HL-60 (cell line): Measurements from ENCODE around the gene OR6B2.
"Not testable (repeated sequence)": the region's sequence is repeated elsewhere in the genome, so short reads cannot be mapped to it uniquely, and the experiment has no call there.

Source experiments
- DNase-seq, 2 experiments: peaks; one replicate each; pipeline ENCODE4 v3.0.0-alpha.2; 2010 to 2020; ENCODE audit warnings: low read depth in 1 of 2, low spot score in 1 of 2
- H3K27ac ChIP-seq: fragments of 250-450 bp; sonication (Bioruptor Pico); replicated peaks from 2 replicates; pipeline ENCODE4 v1.5.1; 2020; ENCODE audit warnings: mild to moderate bottlenecking, moderate library complexity
- H3K27me3 ChIP-seq: fragments of 250-450 bp; sonication (Bioruptor Pico); 2 replicates; pipeline ENCODE4 v1.5.1; 2021; ENCODE audit warnings: mild to moderate bottlenecking, moderate library complexity; ENCODE audit not compliant: insufficient read depth, poor library complexity, severe bottlenecking
- H3K4me3 ChIP-seq: replicated peaks from 2 replicates; pipeline ENCODE4 v1.5.1; 2011; ENCODE audit warnings: mild to moderate bottlenecking, control low read depth, low read length; ENCODE audit not compliant: insufficient read depth
- GABPA ChIP-seq: IDR thresholded peaks from 2 replicates; pipeline ENCODE4 v1.6.1; 2012; ENCODE audit warnings: low read depth
- POLR2AphosphoS5 ChIP-seq: IDR thresholded peaks from 2 replicates; pipeline ENCODE4 v1.6.1; 2012; ENCODE audit warnings: low read depth
- SPI1 ChIP-seq: IDR thresholded peaks from 2 replicates; pipeline ENCODE4 v1.6.1; 2012; ENCODE audit warnings: low read depth, mild to moderate bottlenecking, borderline replicate concordance
- TF ChIP-seq, protein P1 (sequence below): IDR thresholded peaks from 2 replicates; pipeline ENCODE4 v1.6.1; 2012; ENCODE audit warnings: low read depth; ENCODE audit not compliant: insufficient replicate concordance
- TF ChIP-seq, protein P2 (sequence below): IDR thresholded peaks from one replicate; pipeline ENCODE4 v1.5.1; 2011; ENCODE audit warnings: low read length, control low read depth, inconsistent platforms; ENCODE audit not compliant: insufficient read depth

OR6B2 gene

GRCh38 chr2:240050278-240050677 lies 20.0 kb upstream of the OR6B2 start:
- H3K27ac ChIP-seq: no peak overlapping the region
- peaks cover 16% of the 10 kb centered on the region for H3K27me3 ChIP-seq
- no peak overlapping the region for H3K4me3 ChIP-seq
- DNase-seq: no peak
- TF ChIP-seq, protein P1, sequence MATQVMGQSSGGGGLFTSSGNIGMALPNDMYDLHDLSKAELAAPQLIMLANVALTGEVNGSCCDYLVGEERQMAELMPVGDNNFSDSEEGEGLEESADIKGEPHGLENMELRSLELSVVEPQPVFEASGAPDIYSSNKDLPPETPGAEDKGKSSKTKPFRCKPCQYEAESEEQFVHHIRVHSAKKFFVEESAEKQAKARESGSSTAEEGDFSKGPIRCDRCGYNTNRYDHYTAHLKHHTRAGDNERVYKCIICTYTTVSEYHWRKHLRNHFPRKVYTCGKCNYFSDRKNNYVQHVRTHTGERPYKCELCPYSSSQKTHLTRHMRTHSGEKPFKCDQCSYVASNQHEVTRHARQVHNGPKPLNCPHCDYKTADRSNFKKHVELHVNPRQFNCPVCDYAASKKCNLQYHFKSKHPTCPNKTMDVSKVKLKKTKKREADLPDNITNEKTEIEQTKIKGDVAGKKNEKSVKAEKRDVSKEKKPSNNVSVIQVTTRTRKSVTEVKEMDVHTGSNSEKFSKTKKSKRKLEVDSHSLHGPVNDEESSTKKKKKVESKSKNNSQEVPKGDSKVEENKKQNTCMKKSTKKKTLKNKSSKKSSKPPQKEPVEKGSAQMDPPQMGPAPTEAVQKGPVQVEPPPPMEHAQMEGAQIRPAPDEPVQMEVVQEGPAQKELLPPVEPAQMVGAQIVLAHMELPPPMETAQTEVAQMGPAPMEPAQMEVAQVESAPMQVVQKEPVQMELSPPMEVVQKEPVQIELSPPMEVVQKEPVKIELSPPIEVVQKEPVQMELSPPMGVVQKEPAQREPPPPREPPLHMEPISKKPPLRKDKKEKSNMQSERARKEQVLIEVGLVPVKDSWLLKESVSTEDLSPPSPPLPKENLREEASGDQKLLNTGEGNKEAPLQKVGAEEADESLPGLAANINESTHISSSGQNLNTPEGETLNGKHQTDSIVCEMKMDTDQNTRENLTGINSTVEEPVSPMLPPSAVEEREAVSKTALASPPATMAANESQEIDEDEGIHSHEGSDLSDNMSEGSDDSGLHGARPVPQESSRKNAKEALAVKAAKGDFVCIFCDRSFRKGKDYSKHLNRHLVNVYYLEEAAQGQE: no peak
- TF ChIP-seq POLR2AphosphoS5 (no peak), SPI1 (no peak), GABPA (no peak)
- TF ChIP-seq, protein P2, sequence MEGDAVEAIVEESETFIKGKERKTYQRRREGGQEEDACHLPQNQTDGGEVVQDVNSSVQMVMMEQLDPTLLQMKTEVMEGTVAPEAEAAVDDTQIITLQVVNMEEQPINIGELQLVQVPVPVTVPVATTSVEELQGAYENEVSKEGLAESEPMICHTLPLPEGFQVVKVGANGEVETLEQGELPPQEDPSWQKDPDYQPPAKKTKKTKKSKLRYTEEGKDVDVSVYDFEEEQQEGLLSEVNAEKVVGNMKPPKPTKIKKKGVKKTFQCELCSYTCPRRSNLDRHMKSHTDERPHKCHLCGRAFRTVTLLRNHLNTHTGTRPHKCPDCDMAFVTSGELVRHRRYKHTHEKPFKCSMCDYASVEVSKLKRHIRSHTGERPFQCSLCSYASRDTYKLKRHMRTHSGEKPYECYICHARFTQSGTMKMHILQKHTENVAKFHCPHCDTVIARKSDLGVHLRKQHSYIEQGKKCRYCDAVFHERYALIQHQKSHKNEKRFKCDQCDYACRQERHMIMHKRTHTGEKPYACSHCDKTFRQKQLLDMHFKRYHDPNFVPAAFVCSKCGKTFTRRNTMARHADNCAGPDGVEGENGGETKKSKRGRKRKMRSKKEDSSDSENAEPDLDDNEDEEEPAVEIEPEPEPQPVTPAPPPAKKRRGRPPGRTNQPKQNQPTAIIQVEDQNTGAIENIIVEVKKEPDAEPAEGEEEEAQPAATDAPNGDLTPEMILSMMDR: no peak

- DNase-seq: no peak
- Histone ChIP-seq H3K4me3 (no peak overlapping the region), H3K27me3 (peaks cover 15% of the 10 kb centered on the region), H3K27ac (no peak overlapping the region)
- TF ChIP-seq, protein P2: no peak
- TF ChIP-seq GABPA (no peak), POLR2AphosphoS5 (no peak), SPI1 (no peak)
- TF ChIP-seq, protein P1: no peak
These were observed 18.0 kb upstream of the OR6B2 start for GRCh38 chr2:240048237-240048636.

DNA sequence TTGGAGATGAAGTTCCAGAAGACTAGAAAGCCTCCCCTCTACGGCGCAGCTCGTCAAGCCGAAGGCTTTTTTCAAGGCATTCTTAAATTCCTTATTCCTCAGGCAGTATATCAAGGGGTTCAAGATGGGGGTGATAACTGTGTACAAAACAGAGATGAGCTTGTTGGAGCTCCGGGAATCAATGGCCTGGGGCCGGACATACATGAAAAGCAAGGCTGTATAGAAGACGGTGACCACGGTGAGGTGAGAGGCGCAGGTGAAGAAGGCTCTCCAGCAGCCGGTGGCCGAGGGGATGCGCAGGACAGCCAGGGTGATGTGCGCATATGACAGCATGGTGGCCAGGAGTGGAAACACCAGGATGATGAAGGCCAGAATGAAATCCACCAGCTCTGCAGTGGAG lies 14.9 kb upstream of the OR6B2 start:
- no peak for DNase-seq
- H3K27me3 ChIP-seq: peaks cover 8% of the 10 kb centered on the region
- H3K27ac ChIP-seq: no peak overlapping the region
- TF ChIP-seq POLR2AphosphoS5 (no peak), GABPA (no peak), SPI1 (no peak)
- TF ChIP-seq, protein P1: no peak
- TF ChIP-seq, protein P2: no peak
- H3K4me3 ChIP-seq: no peak overlapping the region

DNA sequence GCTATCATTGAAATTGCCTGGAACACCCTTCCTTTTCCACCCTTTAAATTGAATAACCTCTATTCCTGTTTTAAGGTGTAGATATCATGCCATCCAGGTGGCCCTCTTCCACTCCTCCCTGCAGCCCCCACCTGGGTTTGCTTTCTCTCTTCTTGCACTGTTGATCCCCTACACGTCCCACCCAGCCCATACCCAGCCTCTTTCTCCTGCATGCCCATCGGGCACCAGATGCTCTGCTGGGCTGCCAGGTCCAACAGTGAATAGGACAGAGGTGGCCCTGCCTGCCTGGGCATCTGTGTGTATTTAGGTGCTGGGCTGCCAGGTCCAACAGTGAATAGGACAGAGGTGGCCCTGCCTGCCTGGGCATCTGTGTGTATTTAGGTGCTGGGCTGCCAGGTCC lies 13.9 kb upstream of the OR6B2 start:
- not testable (repeated sequence) for H3K4me3 ChIP-seq, H3K27ac ChIP-seq, DNase-seq, H3K27me3 ChIP-seq
